ENCODE results near the gene ZNF423. TPM values are rescaled to one million over a fixed set of nuclear protein-coding genes. Genes with fewer than 3 reads are reported as not detected.

The ZNF423 gene
- total RNA-seq, 1 donor from 2014 or later: 10.6 TPM

DNA sequence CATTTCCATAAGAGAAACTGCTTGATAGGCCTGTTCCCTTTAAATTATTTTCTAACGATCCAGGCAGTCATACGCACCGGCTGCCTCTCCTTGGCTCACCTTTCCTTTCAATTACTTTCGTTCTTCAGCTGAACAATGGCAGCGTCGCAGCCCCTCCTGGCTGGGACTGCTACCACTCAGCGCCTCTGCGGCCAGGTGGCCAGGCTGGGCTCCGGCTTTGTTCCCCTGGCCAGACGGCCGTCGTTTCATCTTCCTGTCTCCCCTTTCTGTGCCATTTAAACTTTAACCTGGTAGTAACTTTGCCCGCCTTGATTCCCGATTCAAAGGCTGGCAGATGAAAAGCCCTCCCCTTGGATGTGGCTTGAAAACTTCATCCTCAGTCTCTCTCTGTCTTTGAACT is 403.3 kb downstream of the ZNF423 start:
- Mint-ChIP-seq H3K4me3 (ENCODE audit: unreplicated experiment) (no peak overlapping the region), H3K27ac (ENCODE audit: unreplicated experiment) (no peak overlapping the region), H3K9me3 (ENCODE audit: unreplicated experiment) (peaks cover 4% of the 10 kb centered on the region), H3K4me1 (ENCODE audit: low read depth, unreplicated experiment) (no peaks in the 10 kb centered on the region), H3K27me3 (ENCODE audit: low read depth, unreplicated experiment) (peaks cover 36% of the 10 kb centered on the region), H3K36me3 (ENCODE audit: low read depth, unreplicated experiment) (no peaks in the 10 kb centered on the region)
- DNase-seq (ENCODE audit: low read depth) (no peak), FAIRE-seq (no peak)
- no peaks in the 10 kb centered on the region for H3K36me3 ChIP-seq (ENCODE audit: insufficient read depth, low read length)
- H3K27ac ChIP-seq (ENCODE audit: low read depth, low read length): no peak overlapping the region
- H3K9me3 ChIP-seq (ENCODE audit: insufficient read depth, low read depth, low read length): no peaks in the 10 kb centered on the region
- H2AFZ ChIP-seq (ENCODE audit: low read depth, low read length): no peak overlapping the region
- H3K9ac ChIP-seq (ENCODE audit: low read length): no peak overlapping the region
- TF ChIP-seq, protein P1, sequence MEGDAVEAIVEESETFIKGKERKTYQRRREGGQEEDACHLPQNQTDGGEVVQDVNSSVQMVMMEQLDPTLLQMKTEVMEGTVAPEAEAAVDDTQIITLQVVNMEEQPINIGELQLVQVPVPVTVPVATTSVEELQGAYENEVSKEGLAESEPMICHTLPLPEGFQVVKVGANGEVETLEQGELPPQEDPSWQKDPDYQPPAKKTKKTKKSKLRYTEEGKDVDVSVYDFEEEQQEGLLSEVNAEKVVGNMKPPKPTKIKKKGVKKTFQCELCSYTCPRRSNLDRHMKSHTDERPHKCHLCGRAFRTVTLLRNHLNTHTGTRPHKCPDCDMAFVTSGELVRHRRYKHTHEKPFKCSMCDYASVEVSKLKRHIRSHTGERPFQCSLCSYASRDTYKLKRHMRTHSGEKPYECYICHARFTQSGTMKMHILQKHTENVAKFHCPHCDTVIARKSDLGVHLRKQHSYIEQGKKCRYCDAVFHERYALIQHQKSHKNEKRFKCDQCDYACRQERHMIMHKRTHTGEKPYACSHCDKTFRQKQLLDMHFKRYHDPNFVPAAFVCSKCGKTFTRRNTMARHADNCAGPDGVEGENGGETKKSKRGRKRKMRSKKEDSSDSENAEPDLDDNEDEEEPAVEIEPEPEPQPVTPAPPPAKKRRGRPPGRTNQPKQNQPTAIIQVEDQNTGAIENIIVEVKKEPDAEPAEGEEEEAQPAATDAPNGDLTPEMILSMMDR (IDR thresholded peaks at IDR 0.05; ENCODE audit: insufficient read depth, low read depth, low read length): no peak
- TF ChIP-seq EZH2 (IDR thresholded peaks at IDR 0.05; ENCODE audit: insufficient read depth, low read length): no peak
- no peaks in the 10 kb centered on the region for H3K79me2 ChIP-seq (ENCODE audit: insufficient read depth, low read length)
- no peaks in the 10 kb centered on the region for H3K4me1 ChIP-seq (ENCODE audit: insufficient read depth, low read length)
- H4K20me1 ChIP-seq (ENCODE audit: insufficient read depth, low read length): no peaks in the 10 kb centered on the region
- peaks cover 3% of the 10 kb centered on the region for H3K27me3 ChIP-seq (ENCODE audit: insufficient read depth, low read length)
- no peak overlapping the region for H3K4me3 ChIP-seq (ENCODE audit: insufficient read depth, low read depth, low read length)
- no peak overlapping the region for H3K4me2 ChIP-seq (ENCODE audit: low read length)

DNA sequence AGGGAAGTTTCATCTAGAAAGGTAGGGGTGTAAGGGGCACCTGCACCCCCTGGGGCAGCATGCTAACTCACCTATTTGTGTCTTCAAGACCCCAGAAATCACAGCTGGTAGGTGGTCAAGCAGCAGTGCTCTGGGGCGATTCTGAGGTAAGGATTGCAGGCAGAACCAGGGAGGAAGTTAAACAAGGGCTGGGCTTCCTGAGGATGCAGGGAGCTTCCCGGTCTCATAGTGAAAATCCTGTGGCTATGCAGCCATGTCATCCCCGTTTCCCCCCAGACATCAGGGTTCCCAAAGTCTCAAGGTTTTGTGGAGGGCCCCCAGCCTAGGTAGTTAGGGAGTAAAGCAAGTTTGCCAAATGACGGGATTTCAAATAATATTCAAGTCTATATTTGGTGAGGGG is 403.8 kb downstream of the ZNF423 start:
- Mint-ChIP-seq H3K36me3 (ENCODE audit: low read depth, unreplicated experiment) (no peaks in the 10 kb centered on the region), H3K27me3 (ENCODE audit: low read depth, unreplicated experiment) (peaks cover 32% of the 10 kb centered on the region), H3K4me3 (ENCODE audit: unreplicated experiment) (no peak overlapping the region), H3K4me1 (ENCODE audit: low read depth, unreplicated experiment) (no peaks in the 10 kb centered on the region), H3K9me3 (ENCODE audit: unreplicated experiment) (peaks cover 4% of the 10 kb centered on the region), H3K27ac (ENCODE audit: unreplicated experiment) (peak overlapping the region; percentile 12)
- Histone ChIP-seq H3K79me2 (ENCODE audit: insufficient read depth, low read length) (no peaks in the 10 kb centered on the region), H3K9me3 (ENCODE audit: insufficient read depth, low read depth, low read length) (no peaks in the 10 kb centered on the region), H2AFZ (ENCODE audit: low read depth, low read length) (no peak overlapping the region), H3K4me1 (ENCODE audit: insufficient read depth, low read length) (no peaks in the 10 kb centered on the region), H3K9ac (ENCODE audit: low read length) (no peak overlapping the region), H3K4me2 (ENCODE audit: low read length) (no peak overlapping the region), H3K36me3 (ENCODE audit: insufficient read depth, low read length) (no peaks in the 10 kb centered on the region), H4K20me1 (ENCODE audit: insufficient read depth, low read length) (no peaks in the 10 kb centered on the region), H3K27ac (ENCODE audit: low read depth, low read length) (no peak overlapping the region), H3K4me3 (ENCODE audit: insufficient read depth, low read depth, low read length) (no peak overlapping the region), H3K27me3 (ENCODE audit: insufficient read depth, low read length) (peaks cover 3% of the 10 kb centered on the region)
- TF ChIP-seq, protein P1 (IDR thresholded peaks at IDR 0.05; ENCODE audit: insufficient read depth, low read depth, low read length): no peak
- TF ChIP-seq EZH2 (IDR thresholded peaks at IDR 0.05; ENCODE audit: insufficient read depth, low read length): no peak
- FAIRE-seq: no peak
- no peak for DNase-seq (ENCODE audit: low read depth)

DNA sequence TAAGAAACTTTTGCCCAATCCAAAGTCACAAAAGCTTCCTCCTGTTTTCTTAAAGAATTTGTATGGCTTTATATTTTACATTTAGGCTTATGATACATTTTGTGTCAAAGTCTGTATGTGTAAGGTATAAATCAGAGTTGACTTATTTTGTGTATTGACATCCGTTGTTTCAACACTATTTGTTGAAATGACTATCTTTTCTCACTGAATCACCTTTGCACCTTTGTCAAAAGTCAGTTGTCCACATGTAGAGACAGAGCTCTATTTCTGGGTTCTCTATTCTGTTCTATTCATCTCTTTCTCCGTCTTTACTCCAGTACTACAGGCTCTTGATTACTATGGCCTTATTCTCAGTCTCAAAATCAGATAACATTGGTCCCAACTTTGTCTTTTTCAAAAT is 409.1 kb downstream of the ZNF423 start:
- Histone ChIP-seq H3K4me1 (ENCODE audit: insufficient read depth, low read length) (no peaks in the 10 kb centered on the region), H2AFZ (ENCODE audit: low read depth, low read length) (no peak overlapping the region), H3K4me2 (ENCODE audit: low read length) (no peak overlapping the region), H3K27me3 (ENCODE audit: insufficient read depth, low read length) (peaks cover 1% of the 10 kb centered on the region), H3K79me2 (ENCODE audit: insufficient read depth, low read length) (no peaks in the 10 kb centered on the region), H3K9ac (ENCODE audit: low read length) (no peak overlapping the region), H3K4me3 (ENCODE audit: insufficient read depth, low read depth, low read length) (no peak overlapping the region), H4K20me1 (ENCODE audit: insufficient read depth, low read length) (no peaks in the 10 kb centered on the region), H3K27ac (ENCODE audit: low read depth, low read length) (no peak overlapping the region), H3K9me3 (ENCODE audit: insufficient read depth, low read depth, low read length) (no peaks in the 10 kb centered on the region), H3K36me3 (ENCODE audit: insufficient read depth, low read length) (no peaks in the 10 kb centered on the region)
- H3K27ac Mint-ChIP-seq (ENCODE audit: unreplicated experiment): no peak overlapping the region
- DNase-seq (ENCODE audit: low read depth) (no peak), FAIRE-seq (no peak)
- TF ChIP-seq, protein P1 (IDR thresholded peaks at IDR 0.05; ENCODE audit: insufficient read depth, low read depth, low read length): no peak
- no peak for TF ChIP-seq EZH2 (IDR thresholded peaks at IDR 0.05; ENCODE audit: insufficient read depth, low read length)
- H3K4me3 Mint-ChIP-seq (ENCODE audit: unreplicated experiment): no peak overlapping the region
- no peaks in the 10 kb centered on the region for H3K9me3 Mint-ChIP-seq (ENCODE audit: unreplicated experiment)
- H3K36me3 Mint-ChIP-seq (ENCODE audit: low read depth, unreplicated experiment): no peaks in the 10 kb centered on the region
- no peaks in the 10 kb centered on the region for H3K4me1 Mint-ChIP-seq (ENCODE audit: low read depth, unreplicated experiment)
- peaks cover 39% of the 10 kb centered on the region for H3K27me3 Mint-ChIP-seq (ENCODE audit: low read depth, unreplicated experiment)

Data from astrocyte (in vitro differentiated cells and primary cell).